ACHN (cell line): Measurements from ENCODE around the gene ACAP3.

Experiments used
- DNase-seq: peaks from one replicate; pipeline ENCODE4 v3.0.0-alpha.2; 2015
- in situ Hi-C: cut with HindIII; loops from 2 replicates; pipeline ENCODE4 v1.10.0; 2017; ENCODE audit warnings: low sequenced_read_pairs, low pct_ligation_motif_present, low pct_unique_long_range_greater_than_20kb

ACAP3 gene

GRCh38 chr1:1333551-1334241, 26.0 kb upstream of the ACAP3 start:
- in situ Hi-C loops = no loop called here
- DNase-seq = no peak

- no peak for DNase-seq
- in situ Hi-C loops = no loop called here
Measured at GRCh38 chr1:1332774-1333480, 25.2 kb upstream of the ACAP3 start.

GRCh38 chr1:1332031-1332755, 24.5 kb upstream of the ACAP3 start:
- DNase-seq = no peak
- in situ Hi-C loops = no loop called here

GRCh38 chr1:1331068-1331965, 23.6 kb upstream of the ACAP3 start, which contains the start of gene TAS1R3:
Gene TAS1R3, plus strand, starts transcription at chr1:1331280. Its CDS starts 66 bp downstream, at chr1:1331346.
- no peak for DNase-seq
- in situ Hi-C loops = no loop called here

- no peak for DNase-seq
- in situ Hi-C loops = no loop called here
Measured at GRCh38 chr1:1330366-1331067, 22.8 kb upstream of the ACAP3 start.

- in situ Hi-C loops = no loop called here
- DNase-seq = no peak
Measured at GRCh38 chr1:1329304-1330210, 21.8 kb upstream of the ACAP3 start.

- no peak for DNase-seq
- in situ Hi-C loops = no loop called here
Measured at GRCh38 chr1:1328254-1328653, 20.5 kb upstream of the ACAP3 start.

GRCh38 chr1:1327291-1327690, 19.6 kb upstream of the ACAP3 start:
- no peak for DNase-seq
- in situ Hi-C loops = no loop called here

GRCh38 chr1:1326075-1326605, 18.4 kb upstream of the ACAP3 start:
- in situ Hi-C loops = no loop called here
- no peak for DNase-seq

- DNase-seq = no peak
- in situ Hi-C loops = no loop called here
Measured at GRCh38 chr1:1325288-1326074, 17.8 kb upstream of the ACAP3 start.

GRCh38 chr1:1324524-1325287, 17.0 kb upstream of the ACAP3 start, which contains the start of the genes CPTP and INTS11:
Gene CPTP, plus strand, starts transcription at chr1:1324802. Its CDS starts 2,109 bp downstream, at chr1:1326911.
Gene INTS11, minus strand, starts transcription at chr1:1324660. Its CDS starts 52 bp downstream, at chr1:1324608.
- in situ Hi-C loops = no loop called here
- peak; percentile 87 for DNase-seq

GRCh38 chr1:1324084-1324523, 16.4 kb upstream of the ACAP3 start:
- no peak for DNase-seq
- in situ Hi-C loops = no loop called here

GRCh38 chr1:1322952-1323351, 15.2 kb upstream of the ACAP3 start:
- no peak for DNase-seq
- in situ Hi-C loops = no loop called here

- DNase-seq = no peak
- in situ Hi-C loops = no loop called here
Measured at GRCh38 chr1:1322418-1322817, 14.7 kb upstream of the ACAP3 start.

GRCh38 chr1:1321477-1321876, 13.7 kb upstream of the ACAP3 start:
- in situ Hi-C loops = no loop called here
- no peak for DNase-seq
